ENCODE results near the gene ANAPC4. TPM values are rescaled to one million over a fixed set of nuclear protein-coding genes. Genes with fewer than 3 reads are reported as not detected.

ANAPC4 gene
- total RNA-seq, 4 donors from 2014 or later, result 35.5 to 43.0 (median 38.0) TPM

DNA sequence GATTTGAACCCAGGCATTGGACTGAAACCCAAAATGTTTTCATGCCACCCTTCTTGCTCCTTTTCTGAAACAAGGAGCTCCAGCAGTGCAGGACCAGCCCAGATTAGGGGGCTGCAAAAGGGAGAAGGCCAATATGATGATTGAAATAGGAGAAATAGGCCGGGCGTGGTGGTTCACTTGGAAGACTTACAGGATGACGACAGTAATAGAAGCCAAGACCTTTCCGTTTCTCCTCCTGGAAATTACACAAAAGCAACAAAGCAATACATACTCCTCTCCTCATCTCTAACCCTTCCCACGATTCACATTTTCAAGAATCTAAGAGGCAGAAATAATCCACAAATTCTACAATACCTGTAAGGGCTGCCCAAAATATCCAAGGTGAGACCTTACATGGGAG lies 90.8 kb downstream of the ANAPC4 start:
- TF ChIP-seq, protein P1, sequence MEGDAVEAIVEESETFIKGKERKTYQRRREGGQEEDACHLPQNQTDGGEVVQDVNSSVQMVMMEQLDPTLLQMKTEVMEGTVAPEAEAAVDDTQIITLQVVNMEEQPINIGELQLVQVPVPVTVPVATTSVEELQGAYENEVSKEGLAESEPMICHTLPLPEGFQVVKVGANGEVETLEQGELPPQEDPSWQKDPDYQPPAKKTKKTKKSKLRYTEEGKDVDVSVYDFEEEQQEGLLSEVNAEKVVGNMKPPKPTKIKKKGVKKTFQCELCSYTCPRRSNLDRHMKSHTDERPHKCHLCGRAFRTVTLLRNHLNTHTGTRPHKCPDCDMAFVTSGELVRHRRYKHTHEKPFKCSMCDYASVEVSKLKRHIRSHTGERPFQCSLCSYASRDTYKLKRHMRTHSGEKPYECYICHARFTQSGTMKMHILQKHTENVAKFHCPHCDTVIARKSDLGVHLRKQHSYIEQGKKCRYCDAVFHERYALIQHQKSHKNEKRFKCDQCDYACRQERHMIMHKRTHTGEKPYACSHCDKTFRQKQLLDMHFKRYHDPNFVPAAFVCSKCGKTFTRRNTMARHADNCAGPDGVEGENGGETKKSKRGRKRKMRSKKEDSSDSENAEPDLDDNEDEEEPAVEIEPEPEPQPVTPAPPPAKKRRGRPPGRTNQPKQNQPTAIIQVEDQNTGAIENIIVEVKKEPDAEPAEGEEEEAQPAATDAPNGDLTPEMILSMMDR (IDR thresholded peaks at IDR 0.05; ENCODE audit: low read depth), result no peak

Other genes with a start within 250 kb of the ANAPC4 start
- 10 to 100 TPM; 10.9 to 14.7 (median 11.7) TPM for gene SEPSECS, start 216.8 kb upstream of the ANAPC4 start, total RNA-seq
- 10 to 100 TPM; 11.7 to 28.6 (median 17.2) TPM for gene PI4K2B, start 143.2 kb upstream of the ANAPC4 start, total RNA-seq
- 10 to 100 TPM; 13.2 to 16.3 (median 15.0) TPM for gene ZCCHC4, start 64.5 kb upstream of the ANAPC4 start, total RNA-seq

All from subcutaneous adipose tissue (tissue), 4 donors.